K562 (cell line): Measurements from ENCODE around the gene OR51B2. TPM values are rescaled to one million over a fixed set of nuclear protein-coding genes. Genes with fewer than 3 reads are reported as not detected.
A peak's percentile ranks its signal among the peaks of the same experiment; 100 is the strongest.

ENCODE experiments used
- ATF7 ChIP-seq: fragments of 450-650 bp; IDR thresholded peaks from 2 replicates; pipeline ENCODE4 v1.7.1; 2014; ENCODE audit warnings: mild to moderate bottlenecking, moderate library complexity
- BCL6 ChIP-seq: fragments of 250-450 bp; sonication (Bioruptor Pico); IDR thresholded peaks from 2 replicates; pipeline ENCODE4 v1.4.0; 2020
- CC2D1A ChIP-seq: fragments of 450-650 bp; IDR thresholded peaks from 2 replicates; pipeline ENCODE4 v1.6.1; 2017; ENCODE audit warnings: mild to moderate bottlenecking
- CREB3L1 ChIP-seq: fragments of 450-650 bp; IDR thresholded peaks from 2 replicates; pipeline ENCODE4 v1.6.1; 2014; ENCODE audit warnings: low read depth, mild to moderate bottlenecking, moderate library complexity, borderline replicate concordance
- CTBP1 ChIP-seq: fragments of 450-650 bp; IDR thresholded peaks from 2 replicates; pipeline ENCODE4 v1.6.1; 2016; ENCODE audit warnings: borderline replicate concordance
- DPF2 ChIP-seq: fragments of 450-650 bp; IDR thresholded peaks from 2 replicates; pipeline ENCODE4 v1.6.1; 2016
- ELF1 ChIP-seq: fragments of 200-800 bp; sonication (Bioruptor generic); IDR thresholded peaks from 2 replicates; pipeline ENCODE4 v1.6.1; 2016; ENCODE audit warnings: missing genetic modification characterization, missing compliant biosample characterization
- EP300 ChIP-seq: IDR thresholded peaks from 2 replicates; pipeline ENCODE4 v1.6.1; 2012; ENCODE audit warnings: low read length, improper control_type of control experiment
- EP400 ChIP-seq: fragments of 450-650 bp; IDR thresholded peaks from 2 replicates; pipeline ENCODE4 v1.6.1; 2017; ENCODE audit warnings: antibody characterized with exemption, mild to moderate bottlenecking, moderate library complexity
- JUN ChIP-seq, 2 experiments: sonication (generic) in 1 of 2; formaldehyde crosslinking in 1 of 2; IDR thresholded peaks; 2 replicates each; pipeline versions ENCODE4 v1.6.1 to v1.8.0; 2012 to 2022; ENCODE audit warnings: borderline replicate concordance in 2 of 2, mild to moderate bottlenecking in 2 of 2, improper control_type of control experiment in 1 of 2, low read depth in 1 of 2, low read length in 1 of 2, missing genetic modification reagents in 1 of 2
- MBD1 ChIP-seq: fragments of 250-450 bp; sonication (Bioruptor Pico); IDR thresholded peaks from 2 replicates; pipeline ENCODE4 v1.8.0; 2022; ENCODE audit warnings: inconsistent platforms
- MECOM ChIP-seq: fragments of 250-450 bp; sonication (Bioruptor Pico); IDR thresholded peaks from 2 replicates; pipeline ENCODE4 v1.8.0; 2022; ENCODE audit warnings: inconsistent platforms
- MLLT1 ChIP-seq, 2 experiments: fragments of 450-650 bp; IDR thresholded peaks; 2 replicates each; pipeline ENCODE4 v1.6.1; 2016
- NFE2 ChIP-seq: IDR thresholded peaks from 2 replicates; pipeline ENCODE4 v1.6.1; 2014; ENCODE audit warnings: antibody characterized with exemption, low read depth
- NR2C1 ChIP-seq, 2 experiments: fragments of 450-650 bp; IDR thresholded peaks; 2 replicates each; pipeline ENCODE4 v1.6.1; 2017; ENCODE audit warnings: mild to moderate bottlenecking in 2 of 2, antibody characterized with exemption in 1 of 2, inconsistent platforms in 1 of 2, missing compliant biosample characterization in 1 of 2, missing genetic modification characterization in 1 of 2
- RAD21 ChIP-seq, 2 experiments: fragments of 250-450 bp in 1 of 2; fragments of 450-650 bp in 1 of 2; sonication (Bioruptor Pico) in 1 of 2; formaldehyde crosslinking in 1 of 2; IDR thresholded peaks in 1 of 2; conservative IDR thresholded peaks in 1 of 2; 2 replicates each; pipeline versions ENCODE4 v1.4.0 to v1.8.0; 2020 to 2022; ENCODE audit warnings: mild to moderate bottlenecking in 2 of 2, moderate library complexity in 1 of 2
- RB1 ChIP-seq: fragments of 450-650 bp; IDR thresholded peaks from 2 replicates; pipeline ENCODE4 v1.6.1; 2017; ENCODE audit warnings: low read depth, mild to moderate bottlenecking
- RBFOX2 ChIP-seq: fragments of 200-400 bp; formaldehyde crosslinking; IDR thresholded peaks from 2 replicates; pipeline ENCODE4 v1.6.1; 2017; ENCODE audit warnings: low read depth, mild to moderate bottlenecking, low read length, moderate library complexity
- SIN3B ChIP-seq: fragments of 450-650 bp; IDR thresholded peaks from 2 replicates; pipeline ENCODE4 v1.6.1; 2017; ENCODE audit warnings: low read depth, mild to moderate bottlenecking, moderate library complexity
- SMAD3 ChIP-seq: fragments of 450-650 bp; formaldehyde crosslinking; conservative IDR thresholded peaks from 2 replicates; pipeline ENCODE4 v1.4.0; 2020; ENCODE audit warnings: mild to moderate bottlenecking
- SMC3 ChIP-seq: conservative IDR thresholded peaks from 2 replicates; pipeline ENCODE4 v1.6.1; 2011; ENCODE audit warnings: low read depth, low read length, improper control_type of control experiment; ENCODE audit not compliant: insufficient read depth
- TCF3 ChIP-seq: sonication (generic); formaldehyde crosslinking; IDR thresholded peaks from 2 replicates; pipeline ENCODE4 v1.4.0; 2020; ENCODE audit warnings: mild to moderate bottlenecking, missing genetic modification reagents
- TEAD2 ChIP-seq: fragments of 450-650 bp; IDR thresholded peaks from 2 replicates; pipeline ENCODE4 v1.6.1; 2016; ENCODE audit warnings: missing genetic modification characterization, control low read depth, missing compliant biosample characterization
- ZEB2 ChIP-seq: fragments of 450-650 bp; IDR thresholded peaks from 2 replicates; pipeline ENCODE4 v1.6.1; 2016
- ZNF24 ChIP-seq: fragments of 450-650 bp; IDR thresholded peaks from 2 replicates; pipeline ENCODE4 v1.6.1; 2016
- ZNF384 ChIP-seq: IDR thresholded peaks from 2 replicates; pipeline ENCODE4 v1.6.1; 2012; ENCODE audit warnings: low read depth, low read length, improper control_type of control experiment
- ZNF445 ChIP-seq: fragments of 250-450 bp; sonication (Bioruptor Pico); IDR thresholded peaks from 2 replicates; pipeline ENCODE4 v1.4.0; 2020; ENCODE audit warnings: low read depth, mild to moderate bottlenecking, moderate library complexity
- polyA plus RNA-seq, 8 experiments: library from polyadenylated mRNA; depleted of rRNA in 4 of 8; stranded (reverse) in 5 of 8; unstranded in 3 of 8; fragments of >200 nt; fragmentation: Nextera tagmentation in 2 of 8; fragmentation: Illumina TruSeq in 1 of 8; extraction: Ambion mirVana in 2 of 8; extraction: Trizol in 1 of 8; gene quantifications; 2 replicates each; pipeline versions ENCODE4 v1.2.1 to v1.2.3, GENCODE V29; 2011 to 2014; ENCODE audit warnings: inconsistent platforms in 1 of 8, missing spikeins in 1 of 8
- total RNA-seq, 7 experiments: library from RNA; depleted of rRNA in 6 of 7; stranded (reverse); fragments of >200 nt in 6 of 7; fragmentation: Illumina TruSeq in 2 of 7; extraction: Trizol in 2 of 7; gene quantifications; 2 replicates each; pipeline versions ENCODE4 v1.2.1 to v1.2.3, GENCODE V29; 2011 to 2021; ENCODE audit warnings: low replicate concordance in 1 of 7

Gene OR51B2
- total and polyA plus RNA-seq, 9 of the 15 experiments (the other 6 are each of a cell fraction or from before 2014, with no cell fraction given), result 0.38 to 6.6 (median 4.0) TPM

- TF ChIP-seq MBD1 (CRISPR knock-in tag) (no peak), TCF3 (CRISPR knock-in tag) (peak; percentile 98), MLLT1 (IDR thresholded peaks at IDR 0.05) (peak; percentile 30 to 50; a peak in 1 of 4 replicates), EP400 (peak; percentile 87), ATF7 (peak; percentile 96), EP300 (peak; percentile 99), CREB3L1 (peak; percentile 39; the same call in 1 of the 2 replicates), ZEB2 (peak; percentile 96), RAD21 (CRISPR knock-in tag; conservative IDR thresholded peaks at IDR 0.05 in 1 of 2, IDR thresholded peaks at IDR 0.05 in 1 of 2) (peak; percentile 33 to 34; a peak in 3 of 4 replicates), ZNF445 (CRISPR knock-in tag) (0 out of 2 replicates have a peak, but pooled peaks have one; percentile 66), CC2D1A (peak; percentile 96), NR2C1 (IDR thresholded peaks at IDR 0.05) (peak; percentile 88), NR2C1 (tag; IDR thresholded peaks at IDR 0.05) (peak; percentile 91), ELF1 (tag) (peak; percentile 54), TEAD2 (tag) (0 out of 2 replicates have a peak, but pooled peaks have one; percentile 39), JUN (IDR thresholded peaks at IDR 0.05; ENCODE audit: borderline replicate concordance, low read depth, low read length) (peak; percentile 99), JUN (CRISPR knock-in tag; IDR thresholded peaks at IDR 0.05; ENCODE audit: borderline replicate concordance) (no peak; the same call in 1 of the 2 replicates), DPF2 (peak; percentile 100), BCL6 (CRISPR knock-in tag) (0 out of 2 replicates have a peak, but pooled peaks have one; percentile 51), SIN3B (0 out of 2 replicates have a peak, but pooled peaks have one; percentile 9), RB1 (peak; percentile 40; the same call in 1 of the 2 replicates), ZNF24 (peak; percentile 49; the same call in 1 of the 2 replicates), NFE2 (peak; percentile 99), MECOM (peak; percentile 89), SMC3 (0 out of 2 replicates have a peak, but pooled peaks have one; percentile 3), CTBP1 (peak; percentile 100), ZNF384 (peak; percentile 97), RBFOX2 (no peak), SMAD3 (CRISPR knock-in tag) (peak; percentile 92)
Observed at GRCh38 chr11:5280582-5281102, 43.5 kb downstream of the OR51B2 start (continued).
